ENCODE measurements around the gene PIAS1. TPM values are rescaled to one million over a fixed set of nuclear protein-coding genes. Genes with fewer than 3 reads are reported as not detected.
A peak's percentile ranks its signal among the peaks of the same experiment; 100 is the strongest.
"Not testable (repeated sequence)": the region's sequence is repeated elsewhere in the genome, so short reads cannot be mapped to it uniquely, and the experiment has no call there.

Gene PIAS1
- total RNA-seq, 2 experiments from 2014 or later = 26.7 to 45.8 TPM

DNA sequence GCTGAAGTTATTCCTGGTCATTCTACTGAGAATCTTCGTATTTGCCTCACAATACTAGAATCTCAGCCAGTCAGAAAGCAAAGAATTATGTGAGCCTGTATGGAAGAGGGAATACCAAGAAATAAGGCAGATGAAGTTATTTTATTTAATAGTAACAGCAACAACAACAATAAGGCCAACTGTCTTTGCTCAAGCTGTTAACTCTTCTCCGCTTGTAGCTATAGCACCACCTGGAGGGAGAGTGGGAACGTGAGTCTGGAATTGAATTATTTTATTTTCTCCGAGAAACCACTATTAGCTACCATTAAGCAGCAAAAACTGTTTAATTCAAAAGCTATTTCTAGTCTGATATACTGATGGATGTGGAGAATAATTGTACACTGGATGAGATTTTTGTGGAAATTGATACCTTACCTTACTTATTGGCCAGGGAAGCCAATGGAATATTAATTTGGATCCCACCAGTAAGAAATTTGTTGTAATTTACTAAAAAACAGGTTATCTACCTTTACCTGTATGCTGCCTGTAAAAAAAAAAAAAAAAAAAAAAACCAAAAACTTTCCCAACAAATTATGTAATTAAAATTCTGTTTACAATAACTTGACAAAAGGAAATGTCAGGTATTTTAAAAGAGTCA is 100.9 kb downstream of the PIAS1 start:
- no peak overlapping the region for H3K4me3 Mint-ChIP-seq
- H3K36me3 Mint-ChIP-seq (ENCODE audit: low read depth) = peaks cover 13% of the 10 kb centered on the region
- DNase-seq = peak; percentile 24
- ChIA-PET CTCF (interaction anchor here (0.5 to 2.3 kb wide), 10 partner anchors 9 to 335 kb away, joined by 3 to 14 read pairs (median 3); no protein-coding TSS in a partner anchor), POLR2A (no interaction called here)
- no peaks in the 10 kb centered on the region for H3K9me3 Mint-ChIP-seq (ENCODE audit: low read depth)
- no peak for ATAC-seq
- no peaks in the 10 kb centered on the region for H3K27me3 Mint-ChIP-seq
- intact Hi-C loops (cut with DNase I, micrococcal nuclease) = loop anchor here (1.0 to 2.0 kb wide), 2 partner anchors 292 kb away; no protein-coding TSS in a partner anchor
- H3K4me1 Mint-ChIP-seq = no peaks in the 10 kb centered on the region
- no peak overlapping the region for H3K27ac Mint-ChIP-seq

DNA sequence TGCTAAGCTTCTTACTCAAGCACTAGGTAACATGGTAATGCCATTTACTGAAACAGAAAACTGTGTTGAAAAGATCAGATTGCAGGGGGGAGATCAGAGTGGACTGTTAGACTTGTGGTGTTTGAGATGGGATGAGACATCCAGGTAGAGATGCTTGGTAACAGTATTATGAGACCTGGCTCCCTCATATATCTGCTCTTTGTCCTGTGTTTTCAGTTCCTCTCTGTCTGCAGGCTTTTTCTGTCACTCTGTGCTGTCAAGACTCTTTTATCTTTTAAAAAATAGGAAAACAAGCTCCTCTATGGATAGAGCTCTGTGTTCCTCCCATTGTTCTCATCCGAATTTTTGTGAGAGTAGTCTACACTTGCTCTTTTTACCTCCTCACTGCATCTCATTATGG is 103.0 kb downstream of the PIAS1 start:
- intact Hi-C loops (cut with DNase I, micrococcal nuclease) = no loop called here
- H3K4me3 Mint-ChIP-seq = no peak overlapping the region
- H3K27ac Mint-ChIP-seq = no peak overlapping the region
- no peaks in the 10 kb centered on the region for H3K4me1 Mint-ChIP-seq
- DNase-seq (no peak), ATAC-seq (no peak)
- H3K9me3 Mint-ChIP-seq (ENCODE audit: low read depth) = peaks cover 6% of the 10 kb centered on the region
- ChIA-PET CTCF (interaction anchor here (0.9 to 1.6 kb wide), 4 partner anchors 12 to 294 kb away, joined by 3 to 4 read pairs (median 3); no protein-coding TSS in a partner anchor), POLR2A (no interaction called here)
- no peaks in the 10 kb centered on the region for H3K27me3 Mint-ChIP-seq
- peaks cover 25% of the 10 kb centered on the region for H3K36me3 Mint-ChIP-seq (ENCODE audit: low read depth)

DNA sequence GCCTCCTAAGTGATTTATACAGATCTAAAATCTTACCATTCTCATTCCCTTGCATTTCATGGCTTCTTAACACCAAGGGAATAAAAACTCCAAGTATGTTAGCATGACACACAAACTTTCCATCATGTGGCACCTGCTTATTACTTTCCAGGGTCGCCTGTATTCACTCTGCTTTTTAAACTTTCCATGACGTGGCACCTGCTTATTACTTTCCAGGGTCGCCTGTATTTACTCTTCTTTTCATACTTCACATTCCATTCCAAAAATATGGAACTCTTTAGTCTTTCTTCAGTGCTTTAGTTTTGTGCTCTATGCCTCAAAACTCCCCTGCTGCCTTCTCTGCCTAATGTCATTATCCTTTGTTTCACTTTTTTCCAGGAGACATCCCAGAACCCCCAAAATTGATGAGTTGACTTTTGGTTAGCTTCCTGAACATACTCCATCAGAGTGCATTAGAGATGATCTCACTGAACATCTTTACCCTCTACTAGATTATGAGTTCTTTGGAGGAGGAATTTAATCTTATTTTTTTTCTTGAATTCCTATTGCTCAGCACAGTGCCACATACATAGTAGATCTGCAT is 104.0 kb downstream of the PIAS1 start:
- POLR2A ChIA-PET = interaction anchor here (1.0 kb wide), 1 partner anchor 10 kb away, joined by 4 read pairs; no protein-coding TSS in a partner anchor
- no peak for ATAC-seq
- intact Hi-C loops (cut with DNase I, micrococcal nuclease) = no loop called here
- Mint-ChIP-seq H3K4me3 (no peak overlapping the region), H3K27me3 (no peaks in the 10 kb centered on the region), H3K4me1 (no peaks in the 10 kb centered on the region), H3K9me3 (ENCODE audit: low read depth) (peaks cover 6% of the 10 kb centered on the region), H3K27ac (no peak overlapping the region), H3K36me3 (ENCODE audit: low read depth) (peaks cover 29% of the 10 kb centered on the region)
- no peak for DNase-seq
- CTCF ChIA-PET = interaction anchor here (1.1 to 1.6 kb wide), 3 partner anchors 8 to 25 kb away, joined by 3 read pairs; no protein-coding TSS in a partner anchor

DNA sequence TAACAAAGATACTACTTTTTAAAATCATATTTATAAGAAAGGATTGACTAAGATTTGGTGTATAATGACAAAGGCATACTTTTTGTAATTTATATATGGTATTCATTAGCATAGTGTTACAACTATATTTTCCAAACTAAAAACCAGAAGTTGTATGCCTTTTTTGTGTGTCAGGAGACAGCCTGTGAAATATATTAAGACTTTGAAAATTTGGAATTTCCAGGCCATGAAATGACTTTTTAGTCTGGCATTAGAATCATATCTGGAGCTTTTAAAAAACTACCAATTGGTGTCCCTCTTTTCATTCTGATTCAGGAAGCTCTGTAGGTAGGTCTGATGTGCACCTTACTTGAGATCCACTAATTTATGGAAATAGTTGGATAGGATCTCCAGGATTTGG is 109.1 kb downstream of the PIAS1 start:
- intact Hi-C loops (cut with DNase I, micrococcal nuclease) = no loop called here
- Mint-ChIP-seq H3K36me3 (ENCODE audit: low read depth) (peaks cover 31% of the 10 kb centered on the region), H3K4me3 (no peak overlapping the region), H3K27me3 (no peaks in the 10 kb centered on the region), H3K9me3 (ENCODE audit: low read depth) (peaks cover 6% of the 10 kb centered on the region), H3K4me1 (no peaks in the 10 kb centered on the region), H3K27ac (no peak overlapping the region)
- ChIA-PET POLR2A (no interaction called here), CTCF (interaction anchor here (0.5 to 2.0 kb wide), 5 partner anchors 8 to 31 kb away, joined by 3 to 6 read pairs (median 3); no protein-coding TSS in a partner anchor)
- ATAC-seq = no peak
- DNase-seq = no peak

DNA sequence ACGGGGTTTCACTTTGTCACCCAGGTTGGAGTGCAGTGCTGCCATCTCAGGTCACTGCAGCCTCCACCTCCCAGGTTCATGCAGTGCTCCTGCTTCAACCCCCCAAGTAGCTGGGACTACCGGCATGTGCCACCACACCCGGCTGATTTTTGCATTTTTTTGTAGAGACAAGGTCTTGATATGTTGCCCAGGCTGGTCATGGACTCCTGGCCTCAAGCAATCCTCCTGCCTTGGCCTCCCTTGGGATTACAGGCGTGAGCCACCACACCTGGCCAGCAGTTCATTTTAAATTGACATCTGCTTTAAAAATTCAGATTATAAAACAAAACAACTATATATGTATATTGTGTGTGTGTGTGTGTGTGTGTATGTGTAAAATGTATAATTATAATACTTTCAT is 112.7 kb downstream of the PIAS1 start:
- ATAC-seq (no peak), DNase-seq (no peak)
- CTCF ChIA-PET = no interaction called here
- POLR2A ChIA-PET = no interaction called here
- Mint-ChIP-seq H3K27me3 (no peaks in the 10 kb centered on the region), H3K36me3 (ENCODE audit: low read depth) (peaks cover 24% of the 10 kb centered on the region), H3K27ac (no peak overlapping the region), H3K4me1 (peaks cover 3% of the 10 kb centered on the region), H3K4me3 (no peak overlapping the region), H3K9me3 (ENCODE audit: low read depth) (no peaks in the 10 kb centered on the region)
- intact Hi-C loops (cut with DNase I, micrococcal nuclease) = no loop called here

DNA sequence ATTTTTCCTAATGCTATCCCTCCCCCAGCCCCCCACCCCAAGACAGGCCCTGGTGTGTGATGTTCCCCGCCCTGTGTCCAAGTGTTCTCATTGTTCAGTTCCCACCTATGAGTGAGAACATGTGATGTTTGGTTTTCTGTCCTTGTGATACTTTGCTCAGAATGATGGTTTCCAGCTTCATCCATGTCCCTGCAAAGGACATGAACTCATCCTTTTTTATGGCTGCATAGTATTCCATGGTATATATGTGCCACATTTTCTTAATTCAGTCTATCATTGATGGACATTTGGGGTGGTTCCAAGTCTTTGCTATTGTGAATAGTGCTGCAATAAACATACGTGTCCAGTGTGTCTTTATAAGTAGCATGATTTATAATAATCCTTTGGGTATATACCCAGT is 117.9 kb downstream of the PIAS1 start:
- peaks cover 29% of the 10 kb centered on the region for H3K36me3 Mint-ChIP-seq (ENCODE audit: low read depth)
- ATAC-seq; H3K27ac Mint-ChIP-seq; intact Hi-C loops (cut with DNase I, micrococcal nuclease); H3K27me3 Mint-ChIP-seq; H3K4me3 Mint-ChIP-seq; DNase-seq; H3K9me3 Mint-ChIP-seq (ENCODE audit: low read depth); H3K4me1 Mint-ChIP-seq; CTCF ChIA-PET; POLR2A ChIA-PET: not testable (repeated sequence)

DNA sequence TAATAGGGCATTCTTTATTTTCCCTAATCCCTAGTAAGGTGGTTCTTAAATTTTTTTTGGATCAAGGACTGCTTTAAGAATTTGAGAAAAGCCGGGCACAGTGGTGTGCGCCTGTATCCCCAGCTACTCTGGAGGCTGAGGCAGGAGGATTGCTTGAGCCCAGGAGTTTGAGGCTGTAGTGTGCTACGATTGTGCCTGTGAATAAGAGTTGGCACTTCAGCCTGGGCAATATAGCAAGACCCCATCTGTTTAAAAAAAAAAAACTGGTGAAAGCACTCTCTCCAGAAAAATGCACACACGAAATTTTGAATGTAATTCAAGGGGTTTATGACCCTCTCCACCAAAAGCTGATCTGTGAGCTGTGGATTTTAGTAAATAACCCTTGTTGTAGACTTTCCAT is 119.0 kb downstream of the PIAS1 start:
- CTCF ChIA-PET = interaction anchor here (0.6 to 0.9 kb wide), 2 partner anchors 312 to 454 kb away, joined by 3 read pairs; no protein-coding TSS in a partner anchor
- intact Hi-C loops (cut with DNase I, micrococcal nuclease) = no loop called here
- Mint-ChIP-seq H3K4me3 (no peak overlapping the region), H3K27me3 (no peaks in the 10 kb centered on the region), H3K36me3 (ENCODE audit: low read depth) (peaks cover 35% of the 10 kb centered on the region), H3K9me3 (ENCODE audit: low read depth) (no peaks in the 10 kb centered on the region), H3K4me1 (peaks cover 3% of the 10 kb centered on the region), H3K27ac (no peak overlapping the region)
- DNase-seq (no peak), ATAC-seq (no peak)
- POLR2A ChIA-PET = interaction anchor here (0.6 kb wide), 1 partner anchor 586 kb away, joined by 7 read pairs; no protein-coding TSS in a partner anchor

DNA sequence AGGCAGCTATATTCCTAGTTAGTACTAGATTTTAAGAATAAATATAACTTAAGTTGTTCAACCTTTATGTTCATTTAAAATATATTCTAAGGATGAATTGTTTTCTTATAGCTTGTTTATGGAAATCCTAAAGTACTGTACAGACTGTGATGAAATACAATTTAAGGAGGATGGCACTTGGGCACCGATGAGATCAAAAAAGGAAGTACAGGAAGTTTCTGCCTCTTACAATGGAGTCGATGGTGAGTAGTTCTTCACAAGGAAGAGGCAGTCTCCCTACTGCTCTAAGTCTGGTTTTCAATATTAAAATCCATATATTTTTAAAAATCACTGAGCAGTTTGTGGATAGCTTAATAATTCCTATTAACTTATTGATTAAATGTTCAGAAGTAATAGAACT is 121.4 kb downstream of the PIAS1 start:
- CTCF ChIA-PET = interaction anchor here (0.8 to 1.1 kb wide), 2 partner anchors 273 to 313 kb away, joined by 3 to 4 read pairs; no protein-coding TSS in a partner anchor
- Mint-ChIP-seq H3K9me3 (ENCODE audit: low read depth) (no peaks in the 10 kb centered on the region), H3K27ac (no peak overlapping the region), H3K27me3 (no peaks in the 10 kb centered on the region), H3K36me3 (ENCODE audit: low read depth) (peaks cover 28% of the 10 kb centered on the region), H3K4me3 (no peak overlapping the region), H3K4me1 (peaks cover 3% of the 10 kb centered on the region)
- POLR2A ChIA-PET = no interaction called here
- DNase-seq (no peak), ATAC-seq (no peak)
- intact Hi-C loops (cut with DNase I, micrococcal nuclease) = no loop called here

DNA sequence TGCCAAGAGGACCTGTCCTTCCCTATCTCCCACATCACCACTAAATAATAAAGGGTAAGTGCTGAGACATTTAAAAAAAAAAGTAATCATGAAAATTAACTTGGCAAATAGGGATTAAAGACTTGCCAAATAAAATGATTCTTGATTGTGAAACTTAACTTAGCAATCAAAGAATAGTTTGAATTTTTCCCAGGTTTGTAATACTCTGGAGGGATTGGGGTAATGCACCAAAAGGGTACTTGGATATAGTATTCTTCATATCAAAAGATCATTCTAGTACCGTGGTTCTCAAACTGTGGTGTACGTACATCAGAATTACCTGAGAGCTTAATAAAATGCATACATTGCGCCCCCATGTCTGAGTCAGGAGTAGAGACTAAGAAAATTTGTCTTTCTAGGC is 122.5 kb downstream of the PIAS1 start:
- ChIA-PET POLR2A (no interaction called here), CTCF (no interaction called here)
- intact Hi-C loops (cut with DNase I, micrococcal nuclease) = no loop called here
- no peak overlapping the region for H3K4me3 Mint-ChIP-seq
- H3K27me3 Mint-ChIP-seq = no peaks in the 10 kb centered on the region
- DNase-seq = no peak
- H3K9me3 Mint-ChIP-seq (ENCODE audit: low read depth) = no peaks in the 10 kb centered on the region
- H3K36me3 Mint-ChIP-seq (ENCODE audit: low read depth) = peaks cover 31% of the 10 kb centered on the region
- no peak for ATAC-seq
- H3K4me1 Mint-ChIP-seq = no peaks in the 10 kb centered on the region
- no peak overlapping the region for H3K27ac Mint-ChIP-seq

DNA sequence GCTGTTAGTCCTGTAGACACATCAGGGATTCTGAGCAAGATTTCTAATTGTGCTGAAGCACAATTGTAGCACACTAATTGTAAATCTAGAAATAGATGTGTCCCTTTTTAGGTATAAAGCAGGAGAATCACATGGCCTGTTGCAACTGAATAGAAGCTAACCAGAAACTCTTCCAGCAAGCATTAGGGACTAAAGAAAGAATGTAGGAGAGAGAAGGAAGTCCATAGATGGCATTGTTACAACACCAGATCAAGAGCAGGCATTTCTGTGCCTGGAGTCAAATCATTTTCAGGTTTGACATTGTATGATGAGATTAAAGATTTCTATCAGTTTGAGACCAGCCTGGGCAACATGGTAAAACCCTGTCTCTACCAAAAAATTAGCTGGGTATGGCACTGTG is 123.6 kb downstream of the PIAS1 start:
- CTCF ChIA-PET = interaction anchor here (0.7 kb wide), 1 partner anchor 536 kb away, joined by 3 read pairs; no protein-coding TSS in a partner anchor
- no peak overlapping the region for H3K27ac Mint-ChIP-seq

DNA sequence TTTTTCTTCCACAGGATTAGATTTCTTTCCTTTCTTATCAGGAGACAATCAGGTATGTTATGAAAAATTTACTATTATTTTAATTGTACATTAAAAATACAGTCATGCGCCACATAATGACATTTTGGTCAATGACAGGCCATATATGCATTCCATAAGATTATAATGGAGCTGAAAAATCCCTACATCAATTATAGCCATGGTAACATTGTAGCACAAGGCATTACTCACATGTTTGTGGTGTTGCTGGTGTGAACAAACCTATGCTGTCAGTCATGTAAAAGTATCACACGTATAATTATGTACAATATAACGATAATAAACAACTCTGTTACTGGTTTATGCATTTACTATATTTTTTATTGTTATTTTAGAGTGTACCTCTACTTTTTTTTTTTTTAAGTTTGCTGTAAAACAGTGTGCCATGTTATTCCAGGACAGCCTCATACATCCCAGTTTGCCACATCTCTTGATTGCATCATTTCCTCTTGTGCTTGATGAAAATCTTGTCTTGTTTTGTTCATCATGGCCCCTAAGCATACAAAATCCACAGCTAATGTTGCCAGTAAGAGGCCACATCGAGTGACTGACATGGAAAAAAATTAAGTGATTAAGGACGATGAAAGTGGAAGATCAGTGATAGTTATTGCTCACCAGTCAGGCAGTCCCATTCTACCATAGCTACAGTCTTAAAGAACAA is 129.7 kb downstream of the PIAS1 start:
- ChIA-PET CTCF (interaction anchor here (0.7 kb wide), 1 partner anchor 12 kb away, joined by 3 read pairs; no protein-coding TSS in a partner anchor), POLR2A (interaction anchor here (0.7 kb wide), 1 partner anchor 339 kb away, joined by 4 read pairs; no protein-coding TSS in a partner anchor)
- no peaks in the 10 kb centered on the region for H3K27me3 Mint-ChIP-seq
- intact Hi-C loops (cut with DNase I, micrococcal nuclease) = no loop called here
- peak overlapping the region; percentile 78 for H3K27ac Mint-ChIP-seq
- H3K36me3 Mint-ChIP-seq (ENCODE audit: low read depth) = peaks cover 48% of the 10 kb centered on the region
- DNase-seq (no peak), ATAC-seq (no peak)
- H3K4me3 Mint-ChIP-seq = no peak overlapping the region
- peaks cover 2% of the 10 kb centered on the region for H3K4me1 Mint-ChIP-seq
- no peaks in the 10 kb centered on the region for H3K9me3 Mint-ChIP-seq (ENCODE audit: low read depth)

More for the DNA sequence above, 123.6 kb downstream of the PIAS1 start:
- intact Hi-C loops (cut with DNase I, micrococcal nuclease) = no loop called here
- H3K9me3 Mint-ChIP-seq (ENCODE audit: low read depth) = no peaks in the 10 kb centered on the region
- ATAC-seq = no peak
- no peaks in the 10 kb centered on the region for H3K4me1 Mint-ChIP-seq
- peaks cover 29% of the 10 kb centered on the region for H3K36me3 Mint-ChIP-seq (ENCODE audit: low read depth)
- POLR2A ChIA-PET = interaction anchor here (0.6 kb wide), 1 partner anchor 317 kb away, joined by 3 read pairs; no protein-coding TSS in a partner anchor
- DNase-seq = no peak
- no peaks in the 10 kb centered on the region for H3K27me3 Mint-ChIP-seq
- H3K4me3 Mint-ChIP-seq = no peak overlapping the region

Measured in activated CD4-positive, alpha-beta T cell treated with anti-CD3 and anti-CD28 coated beads for 36 hours (primary cell).